ENCODE results near the gene BICC1. TPM values are rescaled to one million over a fixed set of nuclear protein-coding genes. Genes with fewer than 3 reads are reported as not detected.

BICC1 gene
- total and polyA plus RNA-seq, 8 donors = 0.29 to 25.0 (median 4.5) TPM

DNA sequence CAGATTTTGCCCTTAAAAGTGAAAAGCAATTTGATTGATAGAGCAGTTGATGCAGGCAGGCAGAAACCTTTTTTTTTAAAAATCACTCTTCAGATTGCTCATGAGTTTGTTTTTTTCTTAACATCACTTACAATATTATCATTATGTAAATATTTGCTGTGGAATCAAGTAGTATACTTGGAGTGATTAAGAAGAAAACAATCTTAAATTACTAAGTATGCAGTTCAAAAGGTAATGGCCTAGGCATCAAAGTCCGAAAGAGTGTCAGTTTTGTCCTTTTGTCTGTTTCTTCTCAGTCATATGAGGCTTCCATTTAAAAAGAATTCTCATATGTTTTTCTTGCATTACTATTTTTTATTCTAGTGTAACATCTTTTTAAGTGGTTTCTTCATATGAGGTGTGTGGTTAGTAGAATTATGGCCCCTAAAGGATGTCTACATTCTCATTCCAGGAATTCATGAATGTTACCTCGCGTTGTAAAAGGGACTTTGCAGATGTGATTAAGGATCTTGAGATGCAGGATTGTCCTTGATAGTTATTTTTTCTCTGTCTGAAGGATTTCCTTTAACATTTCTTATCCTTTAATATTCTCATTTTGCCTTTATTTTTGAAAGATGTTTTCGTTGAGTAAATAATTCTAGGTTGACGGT, 44.0 kb downstream of the BICC1 start:
- intact Hi-C loops (cut with DNase I; ENCODE audit: low total_unique reads) = no loop called here
- WGBS, 5 donors = 76 to 89% (median 78%) methylated on average over 5 of the region's 5 CpGs
- peaks cover 0 to 25% (median 18%) of the 10 kb centered on the region in 4 donors for H3K9me3 ChIP-seq
- no peaks in the 10 kb centered on the region for H3K36me3 ChIP-seq
- no peaks in the 10 kb centered on the region for H3K4me1 ChIP-seq
- no peak overlapping the region for H3K4me3 ChIP-seq
- H3K27ac ChIP-seq = no peak overlapping the region
- DNase-seq = no peak
- no peaks in the 10 kb centered on the region for H3K27me3 ChIP-seq
- TF ChIP-seq POLR2A (IDR thresholded peaks at IDR 0.05) (no peak), EP300 (IDR thresholded peaks at IDR 0.05) (no peak), POLR2AphosphoS5 (IDR thresholded peaks at IDR 0.05) (no peak)
- TF ChIP-seq, protein P1, sequence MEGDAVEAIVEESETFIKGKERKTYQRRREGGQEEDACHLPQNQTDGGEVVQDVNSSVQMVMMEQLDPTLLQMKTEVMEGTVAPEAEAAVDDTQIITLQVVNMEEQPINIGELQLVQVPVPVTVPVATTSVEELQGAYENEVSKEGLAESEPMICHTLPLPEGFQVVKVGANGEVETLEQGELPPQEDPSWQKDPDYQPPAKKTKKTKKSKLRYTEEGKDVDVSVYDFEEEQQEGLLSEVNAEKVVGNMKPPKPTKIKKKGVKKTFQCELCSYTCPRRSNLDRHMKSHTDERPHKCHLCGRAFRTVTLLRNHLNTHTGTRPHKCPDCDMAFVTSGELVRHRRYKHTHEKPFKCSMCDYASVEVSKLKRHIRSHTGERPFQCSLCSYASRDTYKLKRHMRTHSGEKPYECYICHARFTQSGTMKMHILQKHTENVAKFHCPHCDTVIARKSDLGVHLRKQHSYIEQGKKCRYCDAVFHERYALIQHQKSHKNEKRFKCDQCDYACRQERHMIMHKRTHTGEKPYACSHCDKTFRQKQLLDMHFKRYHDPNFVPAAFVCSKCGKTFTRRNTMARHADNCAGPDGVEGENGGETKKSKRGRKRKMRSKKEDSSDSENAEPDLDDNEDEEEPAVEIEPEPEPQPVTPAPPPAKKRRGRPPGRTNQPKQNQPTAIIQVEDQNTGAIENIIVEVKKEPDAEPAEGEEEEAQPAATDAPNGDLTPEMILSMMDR (IDR thresholded peaks at IDR 0.05) = no peak

DNA sequence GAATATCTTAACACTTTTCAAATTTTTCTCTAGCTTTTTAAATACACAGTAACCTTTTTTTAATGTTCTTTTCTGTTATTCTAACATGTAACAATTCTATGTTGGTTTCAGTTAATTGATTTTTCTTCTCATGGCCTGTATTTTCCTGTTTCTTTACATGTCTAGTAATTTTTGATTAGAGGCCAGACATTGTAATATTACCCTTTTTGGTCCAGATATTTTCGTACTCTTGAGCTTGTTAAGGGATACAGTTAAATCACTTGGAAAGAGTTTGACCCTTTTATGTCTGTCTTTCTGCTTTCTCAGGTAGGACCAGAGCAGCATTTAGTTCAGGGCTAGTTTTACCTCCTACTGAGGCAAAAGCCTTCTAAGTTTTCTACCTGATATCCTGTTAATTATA, 45.0 kb downstream of the BICC1 start:
- intact Hi-C loops (cut with DNase I; ENCODE audit: low total_unique reads) = no loop called here
- H3K27ac ChIP-seq = no peak overlapping the region
- TF ChIP-seq EP300 (IDR thresholded peaks at IDR 0.05) (no peak), POLR2A (IDR thresholded peaks at IDR 0.05) (no peak), POLR2AphosphoS5 (IDR thresholded peaks at IDR 0.05) (no peak)
- TF ChIP-seq, protein P1 (IDR thresholded peaks at IDR 0.05) = no peak
- H3K27me3 ChIP-seq = no peaks in the 10 kb centered on the region
- H3K4me3 ChIP-seq = no peak overlapping the region
- DNase-seq = no peak
- WGBS, 5 donors = 79 to 92% (median 86%) methylated on average over 1 of the region's 1 CpG
- H3K36me3 ChIP-seq = no peaks in the 10 kb centered on the region
- H3K4me1 ChIP-seq = no peaks in the 10 kb centered on the region
- peaks cover 5 to 36% (median 24%) of the 10 kb centered on the region in 4 donors for H3K9me3 ChIP-seq

DNA sequence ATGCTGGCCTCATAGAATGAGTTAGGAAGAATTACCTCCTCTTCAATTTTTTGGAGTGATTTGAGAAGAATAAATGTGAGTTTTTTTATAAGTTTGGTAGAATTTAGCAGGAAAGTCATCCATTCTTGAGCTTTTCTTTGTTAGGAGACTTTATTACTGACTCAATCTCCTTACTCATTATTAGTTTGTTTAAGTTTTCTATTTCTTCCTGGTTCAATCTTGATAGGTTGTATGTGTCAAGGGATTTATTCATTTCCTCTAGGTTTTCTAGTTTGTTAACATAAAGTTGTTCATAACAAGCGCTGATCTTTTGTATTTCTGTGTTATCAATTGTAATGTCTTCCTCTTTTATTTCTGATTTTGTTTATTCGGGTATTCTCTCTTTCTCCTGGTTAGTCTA, 47.4 kb downstream of the BICC1 start:
- Histone ChIP-seq H3K27ac (no peak overlapping the region), H3K9me3 (peaks cover 6 to 43% (median 30%) of the 10 kb centered on the region in 4 donors), H3K4me3 (no peak overlapping the region), H3K27me3 (no peaks in the 10 kb centered on the region), H3K36me3 (no peaks in the 10 kb centered on the region), H3K4me1 (no peaks in the 10 kb centered on the region)
- no peak for DNase-seq
- WGBS, 5 donors = 86 to 91% (median 88%) methylated on average over 2 of the region's 2 CpGs
- intact Hi-C loops (cut with DNase I; ENCODE audit: low total_unique reads) = no loop called here
- TF ChIP-seq POLR2A (IDR thresholded peaks at IDR 0.05) (no peak), POLR2AphosphoS5 (IDR thresholded peaks at IDR 0.05) (no peak), EP300 (IDR thresholded peaks at IDR 0.05) (no peak)
- TF ChIP-seq, protein P1 (IDR thresholded peaks at IDR 0.05) = no peak

DNA sequence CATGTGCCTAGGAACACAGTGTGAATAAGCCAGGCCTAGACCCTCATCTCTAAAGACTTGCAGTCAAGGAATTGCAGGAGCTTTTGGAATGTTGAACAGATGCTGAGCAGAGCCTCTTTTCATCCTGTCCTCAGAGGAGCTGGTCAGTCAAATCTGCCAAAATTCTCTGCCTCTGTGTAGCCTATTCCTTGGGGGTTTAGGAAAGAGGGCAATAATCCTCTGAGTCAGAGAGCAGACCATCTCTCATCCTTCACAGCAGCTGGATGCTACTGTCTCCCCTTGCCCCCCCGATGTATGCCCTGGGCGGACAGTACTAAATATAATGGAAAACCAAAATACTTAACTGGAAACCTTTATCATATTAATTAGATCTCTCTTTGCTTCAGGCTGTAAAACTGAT, 52.6 kb downstream of the BICC1 start:
- TF ChIP-seq, protein P1 (IDR thresholded peaks at IDR 0.05) = no peak
- TF ChIP-seq POLR2A (IDR thresholded peaks at IDR 0.05) (no peak), EP300 (IDR thresholded peaks at IDR 0.05) (no peak), POLR2AphosphoS5 (IDR thresholded peaks at IDR 0.05) (no peak)
- no peak for DNase-seq
- intact Hi-C loops (cut with DNase I; ENCODE audit: low total_unique reads) = no loop called here
- WGBS, 5 donors = 77 to 90% (median 83%) methylated on average over 2 of the region's 2 CpGs
- Histone ChIP-seq H3K27ac (no peak overlapping the region), H3K4me3 (no peak overlapping the region), H3K27me3 (no peaks in the 10 kb centered on the region), H3K9me3 (peaks cover 6 to 29% (median 17%) of the 10 kb centered on the region in 4 donors), H3K4me1 (no peaks in the 10 kb centered on the region), H3K36me3 (no peaks in the 10 kb centered on the region)
